ENCODE measurements around the gene NYNRIN. TPM values are rescaled to one million over a fixed set of nuclear protein-coding genes. Genes with fewer than 3 reads are reported as not detected.
A peak's percentile ranks its signal among the peaks of the same experiment; 100 is the strongest.

NYNRIN gene
- total and polyA plus RNA-seq, 3 donors from 2014 or later: 21.8 to 22.0 (median 21.8) TPM

DNA sequence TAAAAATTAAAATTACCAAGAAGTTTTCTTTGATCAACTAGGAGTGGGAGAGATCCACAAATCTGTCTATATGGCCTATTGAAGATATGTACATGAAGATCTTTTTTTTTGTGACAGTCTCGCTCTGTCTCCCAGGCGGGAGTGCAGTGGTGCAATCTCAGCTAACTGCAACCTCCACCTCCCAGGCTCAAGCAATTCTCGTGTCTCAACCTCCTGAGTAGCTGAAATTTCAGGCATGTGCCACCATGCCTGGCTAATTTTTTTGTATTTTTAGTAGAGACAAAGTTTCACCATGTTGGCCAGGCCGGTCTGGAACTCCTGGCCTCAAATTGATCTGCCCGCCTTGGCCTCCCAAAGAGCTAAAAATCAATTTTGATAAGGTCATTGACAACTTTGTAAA lies 35.4 kb upstream of the NYNRIN start:
- H3K4me1 ChIP-seq: peaks cover 16% of the 10 kb centered on the region
- TF ChIP-seq, protein P1, sequence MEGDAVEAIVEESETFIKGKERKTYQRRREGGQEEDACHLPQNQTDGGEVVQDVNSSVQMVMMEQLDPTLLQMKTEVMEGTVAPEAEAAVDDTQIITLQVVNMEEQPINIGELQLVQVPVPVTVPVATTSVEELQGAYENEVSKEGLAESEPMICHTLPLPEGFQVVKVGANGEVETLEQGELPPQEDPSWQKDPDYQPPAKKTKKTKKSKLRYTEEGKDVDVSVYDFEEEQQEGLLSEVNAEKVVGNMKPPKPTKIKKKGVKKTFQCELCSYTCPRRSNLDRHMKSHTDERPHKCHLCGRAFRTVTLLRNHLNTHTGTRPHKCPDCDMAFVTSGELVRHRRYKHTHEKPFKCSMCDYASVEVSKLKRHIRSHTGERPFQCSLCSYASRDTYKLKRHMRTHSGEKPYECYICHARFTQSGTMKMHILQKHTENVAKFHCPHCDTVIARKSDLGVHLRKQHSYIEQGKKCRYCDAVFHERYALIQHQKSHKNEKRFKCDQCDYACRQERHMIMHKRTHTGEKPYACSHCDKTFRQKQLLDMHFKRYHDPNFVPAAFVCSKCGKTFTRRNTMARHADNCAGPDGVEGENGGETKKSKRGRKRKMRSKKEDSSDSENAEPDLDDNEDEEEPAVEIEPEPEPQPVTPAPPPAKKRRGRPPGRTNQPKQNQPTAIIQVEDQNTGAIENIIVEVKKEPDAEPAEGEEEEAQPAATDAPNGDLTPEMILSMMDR (IDR thresholded peaks at IDR 0.05): no peak
- TF ChIP-seq POLR2A (IDR thresholded peaks at IDR 0.05): no peak
- intact Hi-C loops (cut with DNase I; ENCODE audit: low total_unique reads): no loop called here
- H3K4me3 ChIP-seq: no peak overlapping the region
- no peaks in the 10 kb centered on the region for H3K36me3 ChIP-seq (ENCODE audit: low read depth, missing control alignments)
- DNase-seq: no peak
- H3K27ac ChIP-seq: no peak overlapping the region
- H3K9me3 ChIP-seq: no peaks in the 10 kb centered on the region
- WGBS, 2 donors: 90 to 94% methylated on average over 5 of the region's 5 CpGs
- H3K27me3 ChIP-seq: no peaks in the 10 kb centered on the region

DNA sequence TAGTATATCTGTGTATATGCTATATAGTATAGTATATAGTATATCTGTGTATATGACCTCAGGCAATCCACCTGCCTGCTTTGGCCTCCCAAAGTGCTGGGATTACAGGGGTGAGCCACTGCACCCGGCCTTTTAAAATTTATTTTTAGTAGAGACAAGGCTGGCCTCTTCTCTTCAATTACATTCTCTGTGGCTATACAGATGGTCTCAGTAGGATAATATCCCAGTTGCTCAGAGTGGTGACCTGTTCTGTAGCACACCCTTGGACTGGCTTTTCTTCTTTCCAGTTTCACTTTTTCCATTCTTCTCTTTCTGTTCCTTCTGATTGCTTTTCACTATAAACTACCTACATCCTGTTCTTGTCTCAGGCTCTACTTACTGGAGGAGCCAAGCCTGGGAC lies 34.0 kb upstream of the NYNRIN start:
- no peak for DNase-seq
- Histone ChIP-seq H3K4me3 (no peak overlapping the region), H3K4me1 (peaks cover 16% of the 10 kb centered on the region), H3K9me3 (no peaks in the 10 kb centered on the region), H3K27me3 (no peaks in the 10 kb centered on the region), H3K36me3 (ENCODE audit: low read depth, missing control alignments) (no peaks in the 10 kb centered on the region), H3K27ac (no peak overlapping the region)
- 59 to 76% methylated on average over 1 of the region's 1 CpG for WGBS, 2 donors
- intact Hi-C loops (cut with DNase I; ENCODE audit: low total_unique reads): loop anchor here (5.0 kb wide), 1 partner anchor 67 kb away; no protein-coding TSS in a partner anchor
- no peak for TF ChIP-seq POLR2A (IDR thresholded peaks at IDR 0.05)
- TF ChIP-seq, protein P1 (IDR thresholded peaks at IDR 0.05): no peak

DNA sequence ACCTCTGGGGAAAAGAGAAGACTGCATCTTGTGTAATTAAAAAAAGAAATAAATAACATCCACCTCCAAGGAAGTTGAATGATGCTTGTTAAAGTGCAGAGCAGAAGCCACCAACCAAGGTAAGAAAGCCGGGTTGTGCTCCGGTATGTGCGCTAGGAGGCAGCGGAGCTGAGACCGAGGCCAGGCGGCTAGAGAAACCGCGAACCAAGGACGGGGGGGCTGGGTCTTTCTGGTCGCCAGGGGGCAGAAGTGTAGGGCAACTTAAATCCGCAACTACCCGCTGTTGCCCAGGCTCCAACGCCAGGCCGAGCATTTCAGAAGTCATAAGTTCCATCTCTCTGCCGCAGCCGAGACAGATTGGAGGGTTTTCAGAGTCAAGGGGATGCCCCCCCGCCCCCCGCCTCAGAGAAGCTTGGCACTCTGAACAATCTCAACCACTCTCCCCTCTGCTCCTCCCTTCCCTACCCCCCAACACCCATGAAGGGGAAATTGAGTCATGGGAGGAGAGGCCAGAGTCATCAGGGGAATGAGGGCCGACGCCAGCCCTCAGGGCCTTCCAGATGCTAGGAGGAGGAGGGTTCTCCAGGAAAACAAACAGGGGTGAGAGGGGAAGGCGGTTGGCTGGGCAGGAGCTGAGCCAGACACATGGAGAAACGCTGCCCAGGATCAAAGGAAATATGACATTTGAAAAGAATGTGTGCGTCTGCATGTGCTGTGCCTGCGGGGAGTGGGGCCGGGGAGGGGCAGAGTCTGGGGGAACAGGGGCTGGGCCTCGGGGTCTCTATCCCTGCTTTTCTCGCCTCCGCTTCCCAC lies 33.0 kb upstream of the NYNRIN start:
- Histone ChIP-seq H3K4me1 (peaks cover 16% of the 10 kb centered on the region), H3K27ac (peak overlapping the region; percentile 80 to 87), H3K36me3 (ENCODE audit: low read depth, missing control alignments) (no peaks in the 10 kb centered on the region), H3K9me3 (no peaks in the 10 kb centered on the region), H3K27me3 (no peaks in the 10 kb centered on the region), H3K4me3 (peak overlapping the region; percentile 19 to 62)
- DNase-seq: peak; percentile 92
- intact Hi-C loops (cut with DNase I; ENCODE audit: low total_unique reads): loop anchor here (5.0 kb wide), 1 partner anchor 66 kb away; no protein-coding TSS in a partner anchor
- TF ChIP-seq, protein P1 (IDR thresholded peaks at IDR 0.05): peak; percentile 57 to 86 (median 80)
- TF ChIP-seq POLR2A (IDR thresholded peaks at IDR 0.05): no peak
- WGBS, 2 donors: 2 to 8% methylated on average over 27 to 28 of the region's 28 CpGs

DNA sequence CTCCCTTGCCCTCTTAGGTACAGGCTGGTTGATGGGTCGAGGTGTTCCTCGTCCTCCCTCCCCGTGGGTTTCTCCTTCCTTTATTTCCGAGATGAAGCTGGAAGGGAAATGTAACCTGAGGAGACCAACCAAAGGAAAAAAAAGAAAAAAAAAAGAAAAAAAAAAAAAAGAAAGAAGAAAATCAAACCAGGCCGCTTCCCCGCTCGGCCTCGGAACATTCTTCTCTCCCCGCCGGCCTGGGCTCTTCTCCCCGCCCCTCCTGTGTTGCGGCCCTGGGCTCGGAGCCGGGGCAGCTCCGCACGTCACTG lies 32.4 kb upstream of the NYNRIN start:
- DNase-seq: no peak
- intact Hi-C loops (cut with DNase I; ENCODE audit: low total_unique reads): loop anchor here (5.0 kb wide), 1 partner anchor 66 kb away; no protein-coding TSS in a partner anchor
- Histone ChIP-seq H3K9me3 (no peaks in the 10 kb centered on the region), H3K27me3 (no peaks in the 10 kb centered on the region), H3K36me3 (ENCODE audit: low read depth, missing control alignments) (no peaks in the 10 kb centered on the region), H3K27ac (peak overlapping the region; percentile 80 to 87), H3K4me3 (peak overlapping the region; percentile 19 to 62), H3K4me1 (peaks cover 16% of the 10 kb centered on the region)
- WGBS, 2 donors: 0% methylated on average over 16 of the region's 16 CpGs
- no peak for TF ChIP-seq POLR2A (IDR thresholded peaks at IDR 0.05)
- TF ChIP-seq, protein P1 (IDR thresholded peaks at IDR 0.05): no peak
